Stimulated activated CD8-positive, alpha-beta memory T cell treated with anti-CD3 and anti-CD28 coated beads, Interleukin-4, amount 100 ng/mL, for 4 hours (primary cell): ENCODE measurements around the gene EYA2.

Experiments used
- DNase-seq, 2 donors: peaks; one replicate each; pipeline ENCODE4 v3.0.0-alpha.2; 2020; ENCODE audit warnings: low read depth in 2 of 2, low spot score in 1 of 2

Gene EYA2

GRCh38 chr20:46978951-46979491 is 84.4 kb downstream of the EYA2 start:
- no peak for DNase-seq

GRCh38 chr20:46979603-46980241 is 85.1 kb downstream of the EYA2 start:
- no peak for DNase-seq

DNA sequence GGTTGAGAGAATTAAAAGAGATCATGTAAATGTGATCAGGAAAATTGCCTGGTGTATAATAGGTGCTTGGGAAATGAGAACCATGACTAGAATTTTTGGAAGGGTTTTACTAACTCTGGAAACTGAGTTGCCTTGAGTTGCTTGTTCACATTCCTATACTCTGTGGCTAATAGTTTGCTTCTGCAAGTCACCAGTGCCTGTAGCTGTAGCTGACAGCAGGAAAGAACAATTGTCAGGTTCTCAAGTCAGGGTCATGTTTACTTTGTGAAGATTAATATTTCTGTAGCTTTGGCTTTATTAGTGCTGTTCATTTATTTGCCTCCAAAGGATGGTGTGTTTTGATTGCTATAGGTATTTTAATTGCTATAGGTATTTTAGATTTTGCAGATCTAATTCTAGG is 86.5 kb downstream of the EYA2 start:
- DNase-seq: no peak

DNA sequence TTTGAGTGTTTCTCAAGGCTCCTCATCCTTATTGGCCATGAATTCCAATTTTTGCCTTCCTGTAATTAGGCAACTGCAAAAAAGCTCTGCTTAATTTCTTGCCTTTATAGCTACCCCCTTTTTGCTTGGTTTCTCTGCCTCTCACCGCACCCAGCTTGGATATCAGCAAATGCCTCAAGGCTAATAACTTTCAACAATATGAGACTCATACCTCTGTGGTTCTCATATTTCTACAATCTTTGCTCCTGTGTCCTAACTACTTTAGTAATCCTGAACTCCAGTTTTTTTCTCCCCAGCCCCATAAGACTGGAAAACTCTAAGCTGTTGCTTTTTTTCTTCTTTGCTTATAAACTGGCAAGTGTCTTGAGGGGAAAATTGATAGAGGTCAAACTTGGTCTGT is 88.8 kb downstream of the EYA2 start:
- no peak for DNase-seq

DNA sequence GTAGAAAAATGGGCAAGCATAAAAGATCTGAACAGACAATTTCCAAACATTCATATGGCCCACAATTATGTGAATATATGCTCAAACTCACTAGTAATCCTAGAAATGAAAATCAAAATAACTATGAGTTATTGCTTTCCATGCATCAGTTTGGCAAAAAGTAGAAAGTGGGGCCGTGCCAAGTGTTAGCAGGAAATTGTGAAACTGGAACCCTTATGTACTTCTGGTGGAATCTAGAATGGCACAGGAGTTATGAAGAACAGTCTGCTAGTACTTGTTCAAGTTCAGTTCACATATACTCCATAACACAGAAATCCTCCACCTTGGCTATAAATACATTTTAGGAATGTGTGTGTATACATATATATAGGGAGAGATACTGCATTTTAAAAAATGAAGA is 89.8 kb downstream of the EYA2 start:
- DNase-seq: no peak

DNA sequence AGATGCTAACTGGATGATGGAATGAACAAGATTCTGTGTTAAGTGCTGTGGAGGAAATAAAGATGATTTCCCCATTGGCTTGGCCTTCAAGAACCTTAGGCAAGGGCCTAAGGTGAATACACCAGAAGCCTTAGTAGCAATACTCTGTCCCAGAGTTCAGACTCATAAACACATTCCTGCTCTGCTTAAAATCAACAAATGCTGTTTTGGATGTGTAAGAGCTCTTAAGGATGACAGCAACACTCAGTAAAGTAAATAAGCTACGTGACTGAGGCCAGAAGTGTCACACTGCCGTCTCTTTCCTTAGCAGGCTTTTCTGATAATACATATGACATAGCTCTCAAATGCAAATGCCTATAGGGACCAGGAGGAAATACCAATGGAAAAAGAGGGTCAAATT is 90.6 kb downstream of the EYA2 start:
- DNase-seq: no peak

- DNase-seq: no peak
Measured at GRCh38 chr20:46985671-46986070, 91.0 kb downstream of the EYA2 start.

GRCh38 chr20:46987001-46987400 is 92.4 kb downstream of the EYA2 start:
- no peak for DNase-seq

GRCh38 chr20:46990017-46990595 is 95.5 kb downstream of the EYA2 start:
- no peak for DNase-seq

DNA sequence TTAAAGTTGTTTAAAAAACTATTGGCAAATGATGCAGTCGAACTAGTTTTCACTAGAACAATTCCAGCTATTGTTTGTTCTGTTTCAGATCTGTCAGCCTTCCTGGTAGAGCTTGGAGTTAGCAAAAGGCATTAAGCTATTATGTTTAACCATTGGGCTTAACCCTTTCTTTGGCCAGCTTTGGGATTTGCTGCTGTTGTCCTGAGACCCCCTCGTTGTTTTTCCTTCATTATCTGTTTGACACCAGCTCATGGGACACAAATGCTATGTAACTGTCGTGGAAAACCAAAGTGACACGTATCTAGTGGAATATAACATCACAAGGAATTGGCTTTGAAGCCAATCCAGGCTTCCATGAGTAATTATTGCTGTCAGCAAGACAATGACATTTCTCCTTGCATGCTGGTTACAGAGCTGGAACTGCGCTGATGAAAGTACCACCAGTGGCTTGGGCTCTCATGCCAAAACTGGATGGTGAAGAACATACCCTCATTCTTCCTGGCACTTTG is 96.0 kb downstream of the EYA2 start:
- DNase-seq: no peak

GRCh38 chr20:46991168-46991567 is 96.5 kb downstream of the EYA2 start:
- DNase-seq: no peak

GRCh38 chr20:46991880-46992639 is 97.4 kb downstream of the EYA2 start:
- DNase-seq: no peak

DNA sequence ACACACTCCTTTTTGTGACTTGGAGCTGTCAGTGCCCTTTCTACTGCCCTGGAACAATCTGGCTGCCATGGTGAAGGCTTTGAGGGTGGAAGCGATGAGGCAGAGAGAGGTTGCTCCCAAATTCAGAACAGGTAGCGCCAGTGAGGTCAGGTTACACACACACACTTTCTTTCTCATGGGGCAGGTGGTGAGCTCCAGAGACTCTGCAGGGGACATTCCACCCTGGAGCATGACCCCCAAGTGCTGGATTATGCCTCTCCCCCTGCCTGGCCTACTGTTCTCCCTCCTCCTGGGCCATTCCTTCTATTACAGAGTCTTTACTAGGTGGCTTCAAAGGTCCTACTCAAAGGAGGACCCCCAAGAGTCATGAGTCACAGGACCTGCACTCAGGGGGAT is 98.0 kb downstream of the EYA2 start:
- no peak for DNase-seq

DNA sequence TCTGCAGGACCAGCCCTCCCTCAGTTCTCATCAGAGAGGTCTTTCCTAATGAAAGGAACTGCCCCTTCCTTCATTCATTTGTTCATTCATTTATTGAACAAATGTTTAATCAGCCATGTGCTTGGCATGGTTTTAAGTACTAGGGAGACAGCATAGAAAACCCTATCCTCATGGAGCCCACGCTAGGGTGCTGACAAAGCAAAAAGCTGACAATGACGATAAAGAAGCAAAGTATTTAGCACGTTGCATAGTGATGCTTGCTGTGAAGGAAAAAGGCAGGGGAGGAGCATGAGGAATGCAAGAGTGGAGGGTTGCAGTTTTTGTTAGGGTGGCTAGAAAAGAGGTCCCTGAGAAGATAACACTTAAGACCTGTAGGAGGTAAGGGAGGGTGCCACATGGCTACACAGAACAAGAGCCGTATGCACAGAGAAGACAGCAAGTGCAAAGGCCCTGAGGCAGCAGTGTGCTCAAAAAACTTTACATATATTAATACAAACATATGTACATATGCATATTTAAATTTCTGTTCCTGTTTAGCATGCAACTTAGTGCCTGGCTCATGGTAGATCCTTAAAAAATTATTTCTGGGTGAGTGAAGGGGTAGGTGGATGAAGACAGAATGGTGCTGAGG is 98.9 kb downstream of the EYA2 start:
- DNase-seq: no peak

DNA sequence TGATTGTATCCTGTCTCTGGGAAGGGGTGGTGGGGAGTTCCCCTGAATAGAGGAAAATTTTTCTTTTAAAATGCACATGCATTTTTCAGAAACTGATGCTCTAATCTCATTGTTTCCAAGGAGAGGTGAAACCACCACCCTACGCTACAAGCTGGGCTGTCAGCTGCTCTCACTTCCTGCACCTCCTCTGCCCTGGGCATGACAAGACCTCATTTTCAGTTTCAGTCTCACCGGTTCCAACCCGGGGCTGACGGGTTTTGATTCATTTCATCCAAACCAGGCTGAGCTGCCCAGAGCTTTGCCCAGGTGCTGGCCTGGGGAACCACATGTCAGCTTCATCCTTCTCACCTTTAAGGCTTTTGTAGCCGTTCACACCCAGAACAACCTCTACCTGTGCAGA is 99.7 kb downstream of the EYA2 start:
- DNase-seq: no peak

- no peak for DNase-seq
Measured at GRCh38 chr20:46995561-46996142, 101.0 kb downstream of the EYA2 start.

GRCh38 chr20:46997187-46997586 is 102.5 kb downstream of the EYA2 start:
- no peak for DNase-seq

DNA sequence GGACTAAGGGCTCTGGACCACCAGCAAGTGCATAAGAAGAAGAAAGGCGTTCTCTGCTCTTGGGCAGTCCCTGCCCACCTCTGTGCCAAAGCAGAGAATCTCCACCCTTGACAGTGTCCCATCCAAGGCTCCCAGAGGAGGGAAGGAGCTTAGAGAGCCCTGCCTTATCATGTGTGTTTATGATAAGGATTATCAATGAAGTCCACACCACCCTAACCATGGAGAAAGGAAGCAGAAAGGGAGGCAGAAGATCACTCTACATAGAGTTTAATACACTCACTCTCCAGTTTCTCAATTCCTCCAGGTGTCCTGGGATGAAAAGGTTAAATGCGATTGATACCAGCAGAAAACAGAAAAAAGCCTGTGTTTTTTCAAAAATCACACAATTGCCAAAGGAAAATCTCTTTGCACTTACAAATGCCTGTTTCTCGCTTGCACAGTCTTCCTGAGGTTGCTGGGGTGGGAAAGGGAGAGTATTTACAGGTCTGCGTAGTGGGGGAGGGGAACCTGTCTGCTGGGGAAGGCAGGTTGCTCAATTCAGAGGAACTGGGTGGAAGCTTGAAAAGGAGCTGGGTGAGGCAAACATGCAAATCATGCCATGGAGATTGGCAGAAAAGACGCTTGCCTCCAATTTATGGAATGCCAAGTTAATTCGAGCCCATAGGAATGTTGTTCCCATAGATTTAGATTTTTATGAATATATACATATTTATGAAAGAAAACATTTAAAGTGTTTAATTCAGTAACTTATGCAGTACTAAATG is 104.0 kb downstream of the EYA2 start:
- no peak for DNase-seq

DNA sequence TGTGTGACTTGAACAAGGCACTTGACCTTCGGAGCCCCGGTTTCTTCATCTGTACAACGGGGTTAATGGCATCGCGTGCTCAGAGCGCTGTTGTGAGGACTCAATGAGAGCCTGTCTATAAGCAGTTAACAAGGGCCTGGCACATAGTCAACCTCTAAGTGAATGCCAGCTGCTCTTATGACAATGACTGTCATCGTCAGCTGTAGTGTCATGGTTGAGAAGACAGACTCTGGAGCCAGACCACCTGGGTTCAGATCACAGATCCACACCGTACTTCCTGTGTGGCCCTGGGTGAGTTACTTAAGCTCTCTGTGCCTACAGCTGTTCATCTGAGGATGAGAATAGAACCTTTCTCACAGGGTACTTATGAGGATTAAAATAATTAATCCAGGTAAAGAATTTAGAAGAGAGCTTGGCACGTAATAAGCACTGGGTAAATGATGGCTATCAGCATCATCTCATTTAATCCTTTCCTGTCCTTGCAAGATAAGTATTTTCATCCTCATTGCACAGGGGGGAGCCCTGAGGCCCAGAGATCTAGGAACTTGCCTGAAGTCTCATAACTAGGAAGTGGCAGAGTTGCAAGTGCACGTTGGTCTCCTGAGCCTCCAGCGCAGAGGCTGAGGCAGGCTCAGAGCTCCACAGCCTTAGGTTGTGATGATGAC is 105.3 kb downstream of the EYA2 start:
- DNase-seq: no peak

- DNase-seq: no peak
Measured at GRCh38 chr20:47003223-47003622, 108.6 kb downstream of the EYA2 start.
